DMS53 treated with DMSO at 0.1 percent for 48 hours (cell line): ENCODE data around the gene MPZL2.

Experiments used
- DNase-seq: peaks from one replicate; lab custom pipeline; 2025; ENCODE audit not compliant: unreplicated experiment; lab: John Stamatoyannopoulos, UW

Gene MPZL2

DNA sequence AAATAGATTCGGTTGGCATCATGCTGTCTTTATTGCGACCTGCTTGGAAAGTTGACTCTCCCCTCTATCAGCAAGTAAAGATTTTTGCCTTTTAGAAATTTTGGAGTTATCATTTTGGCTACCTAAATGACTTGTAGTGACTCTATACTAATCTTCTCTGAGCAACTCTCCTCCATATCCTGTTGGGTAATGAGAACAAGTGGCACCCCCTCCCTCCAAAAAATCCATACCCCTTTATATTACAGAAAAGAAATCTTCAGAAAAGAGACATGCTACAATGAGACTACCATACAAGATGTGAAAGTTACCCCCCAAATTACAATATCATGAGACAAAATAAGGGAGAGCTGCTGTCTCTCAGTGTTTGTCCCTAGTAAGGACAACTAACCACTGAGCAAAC lies 40.5 kb downstream of the MPZL2 start:
- no peak for DNase-seq

DNA sequence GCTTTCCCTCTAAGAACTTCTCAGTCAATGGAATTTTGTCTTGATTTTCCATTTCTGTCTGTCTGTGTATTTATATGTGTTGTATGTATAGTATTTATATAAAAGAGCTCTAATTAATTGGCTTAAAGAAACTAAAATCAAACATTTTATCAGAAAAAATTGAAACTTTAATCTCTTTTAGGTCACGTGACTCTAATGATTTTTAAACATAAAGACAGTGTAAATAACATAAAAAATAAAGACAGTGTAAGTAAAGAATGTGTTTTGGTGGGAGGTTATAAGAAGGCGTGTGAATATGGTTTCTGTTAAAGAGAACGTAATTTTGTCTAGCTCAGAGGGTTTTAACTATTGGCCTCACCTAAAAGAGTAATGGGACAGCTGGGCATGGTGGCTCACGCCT lies 41.7 kb downstream of the MPZL2 start:
- DNase-seq: no peak

DNA sequence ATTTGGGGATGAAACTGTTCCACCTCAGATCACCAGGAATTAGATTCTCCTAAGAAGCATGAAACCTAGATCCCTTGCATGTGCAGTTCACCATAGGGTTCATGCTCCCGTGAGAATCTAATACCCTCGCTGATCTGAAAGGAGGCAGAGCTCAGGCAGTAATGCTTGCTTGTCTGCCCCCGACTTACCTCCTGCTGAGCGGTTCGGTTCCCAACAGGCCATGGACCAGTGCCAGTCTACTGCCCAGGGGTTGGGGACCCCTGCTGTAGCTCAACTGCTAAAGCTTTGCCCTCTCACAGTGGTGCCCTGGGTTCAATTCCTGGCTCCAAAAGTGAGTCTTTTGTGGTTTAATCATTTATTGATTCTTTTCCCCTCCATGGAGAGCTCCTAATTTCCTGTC lies 42.7 kb downstream of the MPZL2 start:
- no peak for DNase-seq

DNA sequence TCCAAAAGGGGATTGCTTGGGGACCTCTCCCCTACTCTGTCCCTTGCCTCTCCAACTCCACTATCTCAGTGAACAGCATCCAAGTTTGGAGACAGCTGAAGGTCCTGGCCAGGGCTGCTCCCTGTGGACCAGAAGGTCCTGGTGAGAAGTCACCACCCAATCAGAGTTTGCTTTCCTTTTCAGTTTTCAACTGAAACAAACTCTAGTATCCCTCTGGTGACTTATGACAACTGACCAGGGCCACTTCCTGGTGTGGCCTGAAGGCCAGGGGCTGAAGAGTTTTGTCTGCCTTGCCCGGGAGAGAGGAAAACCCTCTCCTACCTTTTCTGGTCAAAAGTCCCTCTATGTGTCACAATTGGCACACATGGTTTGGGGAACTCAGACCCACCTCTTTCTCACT lies 44.4 kb downstream of the MPZL2 start:
- no peak for DNase-seq

DNA sequence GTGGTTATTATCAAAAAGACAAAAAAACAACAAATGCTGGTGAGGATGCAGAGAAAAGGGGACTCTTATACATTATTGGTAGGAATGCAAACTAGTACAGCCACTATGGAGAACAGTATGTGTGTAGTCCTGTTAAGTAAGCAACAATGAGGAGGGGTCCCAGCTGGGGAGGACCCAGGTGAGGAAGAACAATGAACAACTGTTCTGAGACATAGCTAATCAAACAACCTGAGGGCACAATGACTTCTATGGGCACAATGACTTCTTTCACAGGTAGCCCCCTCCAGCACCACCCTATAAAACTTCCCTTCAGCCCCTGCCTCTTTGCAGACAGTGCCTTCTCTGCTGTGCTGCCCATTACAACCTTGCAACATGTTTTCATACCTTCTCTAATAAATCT lies 44.9 kb downstream of the MPZL2 start:
- DNase-seq: no peak

DNA sequence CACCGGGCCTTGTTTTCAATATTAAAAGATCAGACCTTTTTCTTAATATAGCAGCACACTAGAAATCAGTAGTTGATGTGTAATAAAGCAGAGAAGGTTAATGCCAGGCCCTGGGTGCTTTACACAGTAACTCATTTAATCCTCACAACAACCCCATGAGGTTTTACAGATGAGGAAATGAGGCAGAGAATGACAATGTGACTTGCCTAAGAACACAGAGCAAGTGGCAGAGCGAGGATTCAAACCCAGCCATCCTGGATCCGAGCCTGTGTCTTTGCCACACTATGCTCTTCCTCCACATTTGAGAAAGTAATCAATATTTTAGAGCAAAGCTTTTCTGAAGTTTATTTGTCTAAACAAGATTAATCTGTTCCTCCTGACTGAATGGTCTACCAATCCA lies 46.5 kb downstream of the MPZL2 start:
- DNase-seq: no peak

DNA sequence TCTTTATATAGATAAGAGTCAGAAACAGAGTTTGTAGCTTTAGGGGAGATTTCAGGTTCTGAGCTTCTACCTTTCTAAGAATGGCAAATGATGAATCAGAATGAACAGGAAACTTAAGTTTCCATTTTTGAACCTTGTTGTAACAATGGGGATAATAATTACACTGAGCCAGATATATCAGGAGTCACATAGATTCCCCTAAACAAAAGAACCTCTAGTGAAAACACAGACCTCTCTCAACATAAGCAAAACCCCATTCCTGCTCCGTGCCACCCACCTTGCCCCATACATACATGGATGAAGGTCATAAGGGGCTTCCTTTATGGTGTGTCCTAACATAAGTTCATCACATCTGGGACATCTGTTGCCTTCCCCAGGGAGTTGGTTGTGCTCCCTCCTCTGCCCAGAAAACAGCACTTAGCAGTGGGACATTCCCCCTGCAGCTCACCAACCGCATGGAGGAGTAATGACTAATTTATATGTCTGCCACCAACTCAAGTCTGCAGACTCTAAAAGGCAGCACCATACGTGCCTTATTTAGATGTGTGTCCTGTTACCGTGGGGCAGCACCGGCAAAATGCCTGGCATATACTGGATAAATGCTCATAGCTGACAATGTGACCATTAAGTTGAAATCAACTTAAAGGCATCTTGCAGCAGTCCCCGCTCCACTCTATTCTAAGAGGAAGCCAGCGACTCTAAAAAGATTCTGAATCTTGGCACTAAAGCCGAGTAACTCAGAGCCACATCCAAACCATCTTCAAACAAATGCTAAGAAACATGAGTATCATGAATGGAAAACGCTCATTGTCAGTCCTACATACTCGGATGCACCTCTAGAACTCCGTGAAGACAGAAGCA lies 47.2 kb downstream of the MPZL2 start:
- no peak for DNase-seq

DNA sequence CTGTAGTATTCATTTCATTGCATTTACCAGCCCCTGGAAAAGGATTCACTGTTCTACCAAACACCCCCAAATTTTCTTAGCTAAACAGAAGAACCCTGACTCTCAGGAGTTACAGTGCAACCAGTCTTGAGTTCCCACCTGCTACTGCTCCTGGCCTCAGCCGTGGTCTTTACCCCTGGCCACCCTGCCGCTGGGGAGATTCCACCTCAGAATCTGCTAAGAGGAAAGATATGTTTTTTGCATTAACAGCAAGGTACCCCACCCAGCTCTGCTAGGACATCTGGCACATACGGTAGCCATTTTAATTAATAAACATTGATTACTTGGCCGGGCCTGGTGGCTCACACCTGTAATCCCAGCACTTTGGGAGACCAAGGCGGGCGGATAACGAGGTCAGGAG lies 48.3 kb downstream of the MPZL2 start:
- no peak for DNase-seq

DNA sequence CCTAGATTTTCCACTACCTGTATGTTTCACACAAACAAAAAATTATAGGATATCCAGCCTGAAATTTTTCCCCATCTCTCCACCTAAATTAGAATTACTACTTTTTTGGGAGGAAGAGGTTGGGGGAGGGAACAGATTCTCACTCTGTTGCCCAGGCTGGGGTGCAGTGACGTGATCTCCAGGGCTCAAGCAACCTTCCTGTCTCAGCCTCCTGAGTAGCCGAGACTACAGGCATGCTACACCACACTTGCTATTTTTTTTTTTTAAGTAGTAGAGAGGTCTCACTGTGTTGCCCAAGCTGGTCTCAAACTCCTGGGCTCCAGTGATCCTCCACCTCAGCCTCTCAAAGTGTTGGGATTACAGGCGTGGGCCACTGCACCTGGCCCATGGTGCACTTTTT lies 48.8 kb downstream of the MPZL2 start:
- no peak for DNase-seq

DNA sequence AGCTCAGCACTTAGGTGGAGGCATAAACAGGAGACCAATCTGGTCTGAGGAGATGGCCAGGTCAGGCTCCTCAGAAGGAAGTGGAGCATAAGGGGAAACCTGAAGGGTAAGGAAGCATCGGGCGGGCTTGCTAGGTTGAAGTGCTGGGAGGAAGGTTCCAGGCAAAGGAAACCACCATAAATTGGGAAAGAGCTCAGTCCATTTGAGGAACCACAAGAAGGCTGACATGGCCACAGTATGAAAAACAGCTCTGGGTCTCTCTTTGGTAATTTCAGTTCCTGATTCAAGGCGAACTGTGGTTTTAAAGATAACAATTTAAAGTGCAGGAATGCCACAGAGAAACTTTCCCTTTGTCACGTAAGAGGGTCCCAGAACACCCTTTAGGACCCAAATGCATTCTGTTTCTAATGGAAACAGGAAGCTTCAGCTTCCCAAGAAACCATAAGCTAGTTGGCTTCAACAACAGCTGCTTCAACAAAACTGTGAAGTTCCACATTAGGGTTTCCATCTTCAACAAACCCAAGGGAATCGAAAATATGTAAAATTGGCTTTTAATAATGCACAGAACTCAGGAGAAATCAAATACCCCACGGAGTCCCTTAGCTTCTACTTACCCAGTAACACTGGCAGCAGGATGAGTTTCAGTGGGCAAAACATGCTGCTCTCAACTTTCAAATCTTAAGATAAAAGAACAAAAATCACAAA lies 49.7 kb downstream of the MPZL2 start:
- DNase-seq: no peak

DNA sequence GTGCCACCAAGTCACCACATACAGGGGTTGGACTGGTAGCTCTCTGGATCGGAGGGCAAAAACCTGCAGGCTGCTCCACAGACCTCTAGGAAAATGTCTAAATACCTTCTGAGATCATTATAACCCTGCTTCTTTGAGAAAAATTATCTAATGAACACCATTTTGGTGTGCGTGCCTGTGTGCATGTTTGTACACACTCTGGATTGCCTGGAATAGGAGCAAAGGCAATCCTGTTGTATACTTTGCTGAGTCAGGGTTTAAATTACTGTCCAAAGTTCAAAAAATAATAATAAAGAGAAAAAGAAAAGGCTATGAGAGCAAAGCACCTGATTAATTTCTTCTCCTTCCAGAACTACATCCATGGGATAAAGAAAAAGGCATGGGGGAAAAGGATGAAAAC lies 50.3 kb downstream of the MPZL2 start:
- DNase-seq: no peak

DNA sequence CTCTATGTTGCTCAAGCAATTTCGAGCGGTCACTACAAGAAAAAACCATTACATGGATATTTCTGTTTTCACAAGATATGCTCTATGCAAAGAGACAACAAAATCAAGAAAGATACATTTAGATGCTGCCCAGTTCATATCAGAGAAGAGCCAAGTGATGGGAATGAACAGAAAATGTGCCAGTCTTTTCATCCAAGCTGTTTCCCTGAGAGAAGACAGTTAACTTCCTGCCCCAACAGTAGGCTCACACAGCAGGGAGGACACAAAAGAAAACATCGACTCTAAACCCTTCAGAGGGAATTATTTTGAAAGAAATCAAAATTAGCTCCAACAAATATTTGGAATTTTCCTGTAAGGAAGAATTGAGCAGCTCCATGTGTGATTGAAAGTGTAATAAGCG lies 50.9 kb downstream of the MPZL2 start:
- no peak for DNase-seq

DNA sequence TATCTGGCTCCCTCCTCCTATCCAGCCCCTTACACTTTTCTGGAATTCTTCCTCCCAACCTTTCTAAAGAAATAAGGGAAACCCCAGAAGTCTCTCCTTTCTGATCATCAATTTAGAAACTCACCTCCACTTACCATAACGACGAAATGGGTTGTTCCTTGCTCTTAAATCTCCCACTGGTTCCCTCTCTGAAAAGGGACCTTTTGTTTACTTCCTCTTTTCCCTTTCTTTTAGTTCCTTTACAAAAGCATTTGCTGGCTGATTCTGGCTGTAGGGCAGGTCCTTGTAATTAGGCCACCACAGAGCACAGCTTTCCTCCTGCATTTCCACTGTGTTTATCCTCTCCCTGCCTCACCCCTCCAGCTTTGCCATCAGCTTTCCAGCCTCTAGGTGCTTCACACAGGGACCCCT lies 51.3 kb downstream of the MPZL2 start:
- DNase-seq: no peak

DNA sequence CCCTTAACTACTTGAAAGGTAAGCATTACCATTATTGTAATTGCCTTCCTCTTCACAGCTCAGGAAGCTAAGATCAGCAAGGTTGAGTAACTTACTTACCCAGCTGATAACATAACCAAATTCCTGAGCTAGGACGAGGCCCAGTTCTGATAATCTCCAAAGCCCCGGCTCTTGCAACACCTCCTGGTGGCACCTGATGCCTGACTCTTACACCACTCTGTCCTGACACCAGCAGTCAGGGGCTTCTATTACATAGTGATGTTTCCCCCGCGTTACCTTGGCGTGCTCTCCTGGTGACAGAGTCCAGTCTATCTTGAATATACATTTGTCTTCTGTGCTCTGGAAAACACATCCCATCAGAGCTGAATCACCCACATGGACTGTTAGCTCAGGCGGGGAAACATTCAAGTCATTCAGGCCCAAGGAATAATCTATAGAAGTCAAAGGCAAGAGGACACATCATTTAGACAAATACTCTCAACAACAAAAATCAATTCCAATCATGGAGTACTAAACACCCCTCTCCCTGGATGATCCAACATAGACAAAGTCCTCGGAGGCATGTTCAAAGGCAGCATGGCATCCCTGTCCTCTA lies 51.9 kb downstream of the MPZL2 start:
- no peak for DNase-seq

DNA sequence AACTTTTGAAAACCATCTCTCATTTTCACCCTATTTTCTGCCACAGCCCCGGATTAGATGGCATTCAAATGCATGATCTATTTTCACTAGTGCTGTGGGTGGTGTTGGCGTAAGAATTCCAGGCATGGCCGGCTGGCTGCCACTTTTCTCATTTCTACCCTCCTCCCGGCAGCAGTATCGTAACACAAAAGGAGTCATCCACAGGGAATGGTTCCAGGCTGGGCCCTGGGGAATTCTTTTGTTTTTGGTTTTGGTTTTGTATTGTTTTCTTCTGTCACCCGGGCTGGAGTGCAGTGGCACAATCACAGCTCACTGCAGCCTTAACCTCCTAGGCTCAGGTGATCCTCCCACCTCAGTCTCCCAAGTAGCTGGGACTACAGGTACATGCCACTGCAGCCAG lies 53.1 kb downstream of the MPZL2 start:
- DNase-seq: no peak

DNA sequence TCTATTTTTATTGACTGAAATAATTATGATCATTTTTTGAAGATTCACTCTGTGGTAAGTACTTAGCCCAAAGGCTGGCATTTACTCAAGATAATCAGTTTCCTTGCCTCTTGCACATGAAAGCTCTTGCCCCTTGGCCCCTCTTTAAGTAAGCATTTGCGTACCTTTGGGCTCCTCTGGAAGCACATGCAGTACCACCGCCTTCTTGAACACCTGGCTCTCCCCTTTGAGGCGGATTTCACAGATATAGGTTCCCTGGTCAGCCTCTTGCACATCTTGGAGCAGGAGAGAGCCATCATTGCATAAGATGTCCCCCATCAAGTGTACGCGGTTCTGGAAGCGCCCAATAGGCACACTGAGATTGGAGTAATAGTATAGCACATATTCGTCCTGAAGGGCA lies 53.8 kb downstream of the MPZL2 start:
- no peak for DNase-seq

DNA sequence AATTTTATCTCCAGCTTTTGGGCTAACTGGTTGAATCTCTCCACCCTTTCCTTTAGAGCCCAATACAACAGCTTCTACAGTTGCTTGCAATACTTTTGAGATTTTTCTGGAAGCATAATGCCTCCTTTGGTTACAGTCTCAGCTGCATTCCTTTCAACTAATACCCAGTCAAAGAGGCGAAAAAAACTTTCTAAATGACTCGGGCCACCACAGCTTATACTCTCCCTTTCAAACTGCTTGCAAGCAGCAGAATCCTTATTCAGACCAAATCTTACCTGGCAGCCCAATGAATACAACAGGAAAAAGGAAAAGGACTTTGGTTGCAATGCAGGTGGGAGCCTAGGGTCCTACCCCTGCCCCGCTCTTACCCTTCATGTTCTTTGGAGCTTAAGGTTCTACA lies 55.1 kb downstream of the MPZL2 start:
- DNase-seq: no peak

DNA sequence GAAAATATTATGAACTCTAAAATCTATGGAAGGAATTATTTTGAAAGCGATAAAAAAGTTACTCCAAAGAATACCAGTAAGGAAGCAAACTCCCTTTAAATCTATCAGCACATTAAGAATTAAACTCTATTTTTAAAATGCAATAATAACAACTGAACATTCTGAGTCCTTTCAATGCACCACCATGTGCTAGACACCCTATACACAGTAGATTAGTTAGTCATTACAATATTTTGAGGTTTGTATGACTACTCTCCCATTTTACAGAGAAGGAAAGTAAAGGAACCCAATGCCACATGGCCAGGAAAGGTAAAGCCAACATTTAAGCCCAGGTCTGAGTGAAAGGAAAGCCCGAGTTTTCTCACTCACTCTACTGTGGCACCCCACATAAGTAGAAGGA lies 57.0 kb downstream of the MPZL2 start:
- no peak for DNase-seq

DNA sequence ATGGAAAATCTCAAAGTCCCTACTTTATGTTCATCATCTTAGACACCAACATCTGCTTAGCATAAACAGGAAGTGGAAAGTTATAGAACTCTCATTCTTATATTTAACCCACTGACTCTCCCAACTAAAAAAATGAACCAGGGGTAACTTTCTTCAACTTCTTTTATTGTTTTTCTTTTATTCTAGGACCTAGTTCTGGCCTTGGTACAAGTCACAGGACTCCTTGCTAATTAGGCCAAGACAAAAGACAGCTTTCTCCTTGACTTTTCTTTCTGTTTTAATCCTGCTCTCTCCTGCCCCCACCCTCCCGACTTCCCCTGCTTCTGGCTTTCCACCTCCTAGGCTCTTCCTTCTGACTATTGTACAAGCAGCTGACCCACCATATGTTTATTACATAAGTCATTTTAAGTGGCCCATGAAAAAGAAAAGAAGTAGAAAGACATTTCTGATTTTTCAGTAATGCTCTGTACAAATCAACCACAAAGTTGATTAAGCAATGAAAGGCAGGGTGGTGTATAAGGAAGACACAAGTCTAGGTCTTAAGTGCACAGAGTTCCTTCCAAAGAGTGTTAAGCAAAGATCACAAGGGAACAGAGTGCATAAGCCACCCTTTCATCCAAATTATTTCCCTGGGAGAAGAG lies 57.6 kb downstream of the MPZL2 start:
- DNase-seq: no peak

DNA sequence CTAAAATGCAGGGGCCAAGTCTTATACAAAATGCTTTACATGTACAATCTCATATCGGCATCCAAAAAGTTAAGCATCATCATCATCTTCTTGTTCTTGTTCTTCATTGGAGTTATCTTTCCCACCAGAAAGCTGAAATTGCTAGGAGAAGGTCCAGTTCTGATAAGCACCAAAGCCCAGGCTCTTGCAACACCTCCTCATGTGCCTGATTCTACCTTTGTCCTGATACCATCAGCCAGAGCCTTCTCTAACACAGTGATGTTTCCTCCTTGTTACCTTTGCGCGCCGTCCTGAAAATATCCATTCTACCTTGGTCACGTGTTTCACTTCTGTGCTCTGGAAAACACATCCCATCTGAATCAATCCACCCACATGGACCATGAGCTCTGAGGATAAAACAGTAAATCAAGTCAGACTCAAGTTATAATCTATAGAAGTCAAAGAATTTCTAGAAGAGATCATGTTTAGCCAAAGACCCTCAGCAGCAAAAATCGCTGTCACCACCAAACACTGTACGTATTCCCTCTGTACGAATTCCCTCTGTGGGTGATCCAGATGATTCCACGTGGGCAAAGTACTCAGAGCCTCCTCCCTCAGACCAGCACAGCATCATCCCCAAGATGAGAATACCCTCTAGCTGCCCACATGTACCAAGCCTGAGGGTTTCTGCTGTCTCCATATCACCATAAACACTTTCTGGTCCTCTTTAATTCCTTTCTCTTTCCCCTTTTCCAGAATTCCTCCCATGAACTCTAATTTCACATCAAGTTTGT lies 58.3 kb downstream of the MPZL2 start:
- DNase-seq: no peak
